Thoracic aorta (tissue), 2 donors: Measurements from ENCODE around the gene MLIP. TPM values are rescaled to one million over a fixed set of nuclear protein-coding genes. Genes with fewer than 3 reads are reported as not detected.

Source experiments
- ATAC-seq: fragments of 150-250 bp; one replicate; pipeline ENCODE4 v1.8.0; 2017; ENCODE audit warnings: low read depth; ENCODE audit not compliant: insufficient number of reproducible peaks, low FRiP score
- DNase-seq: peaks from one replicate; pipeline ENCODE4 v3.0.0-alpha.2; 2020; ENCODE audit warnings: low spot score
- H3K27ac ChIP-seq, 2 donors: fragments of 200-600 bp; sonication (generic); 1 replicate in 1 of 2; 2 replicates in 1 of 2; pipeline ENCODE4 v1.5.1; 2016; ENCODE audit warnings: mild to moderate bottlenecking in 2 of 2, moderate library complexity in 2 of 2
- H3K27me3 ChIP-seq: fragments of 200-600 bp; sonication (generic); replicated peaks from 2 replicates; pipeline ENCODE4 v1.6.0; 2016; ENCODE audit warnings: mild to moderate bottlenecking; ENCODE audit not compliant: insufficient read depth
- H3K36me3 ChIP-seq: fragments of 200-600 bp; sonication (generic); one replicate; pipeline ENCODE4 v1.5.1; 2016
- H3K4me1 ChIP-seq, 2 donors: fragments of 200-600 bp; sonication (generic); 1 replicate in 1 of 2; 2 replicates in 1 of 2; pipeline versions ENCODE4 v1.5.1 to v1.6.0; 2016; ENCODE audit warnings: low read depth in 2 of 2, mild to moderate bottlenecking in 1 of 2; ENCODE audit not compliant: control insufficient read depth in 1 of 2
- H3K4me3 ChIP-seq: fragments of 200-600 bp; sonication (generic); 2 replicates; pipeline ENCODE4 v1.5.1; 2016; ENCODE audit warnings: mild to moderate bottlenecking
- H3K9me3 ChIP-seq: fragments of 200-600 bp; sonication (generic); 2 replicates; pipeline ENCODE4 v1.5.1; 2016
- CTCF ChIP-seq: fragments of 200-600 bp; sonication (generic); IDR thresholded peaks from one replicate; pipeline ENCODE4 v1.5.1; 2019; ENCODE audit warnings: antibody characterized with exemption
- total RNA-seq, 2 donors: library from RNA; depleted of rRNA; stranded (reverse); fragments of >200 nt; gene quantifications; one replicate each; pipeline versions ENCODE4 v1.1.0 to v1.2.3, GENCODE V29; 2016

Gene MLIP
- total RNA-seq, 2 donors from 2014 or later = 1.8 TPM; not detected in 1

GRCh38 chr6:54232703-54233102 is 121.5 kb downstream of the MLIP start:
- no peaks in the 10 kb centered on the region for H3K36me3 ChIP-seq
- no peak overlapping the region for H3K27ac ChIP-seq
- TF ChIP-seq CTCF = no peak
- H3K27me3 ChIP-seq = no peaks in the 10 kb centered on the region
- H3K9me3 ChIP-seq = no peaks in the 10 kb centered on the region
- no peak for ATAC-seq
- DNase-seq = no peak
- no peaks in the 10 kb centered on the region for H3K4me1 ChIP-seq
- no peak overlapping the region for H3K4me3 ChIP-seq

DNA sequence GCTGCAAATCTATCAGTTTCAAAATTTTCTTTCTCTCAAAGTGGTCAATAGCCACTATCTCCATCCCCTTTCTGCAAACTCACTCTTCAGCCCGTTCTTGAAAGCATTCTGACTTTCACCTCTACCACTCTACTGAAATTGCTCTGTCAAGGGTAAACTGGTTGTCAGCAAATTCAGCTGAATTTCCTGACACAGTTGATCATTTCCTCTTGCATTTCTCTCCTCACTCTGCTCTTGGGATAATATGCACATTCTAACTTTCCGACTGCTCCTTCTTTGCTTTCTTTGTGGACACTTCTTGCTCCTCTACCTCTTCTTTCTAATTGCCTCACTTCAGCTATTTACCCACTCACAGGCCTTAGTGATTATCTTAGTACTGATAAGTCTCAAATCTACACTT is 123.3 kb downstream of the MLIP start:
- ATAC-seq (no peak), DNase-seq (no peak)
- H3K27me3 ChIP-seq = no peaks in the 10 kb centered on the region
- H3K4me3 ChIP-seq = no peak overlapping the region
- TF ChIP-seq CTCF = no peak
- no peaks in the 10 kb centered on the region for H3K36me3 ChIP-seq
- no peaks in the 10 kb centered on the region for H3K9me3 ChIP-seq
- H3K4me1 ChIP-seq = peaks cover 5 to 8% of the 10 kb centered on the region in 2 donors
- H3K27ac ChIP-seq = no peak overlapping the region

GRCh38 chr6:54236984-54237383 is 125.7 kb downstream of the MLIP start:
- DNase-seq = no peak
- Histone ChIP-seq H3K36me3 (no peaks in the 10 kb centered on the region), H3K27me3 (no peaks in the 10 kb centered on the region), H3K4me3 (no peak overlapping the region), H3K27ac (no peak overlapping the region), H3K9me3 (no peaks in the 10 kb centered on the region), H3K4me1 (peaks cover 5 to 8% of the 10 kb centered on the region in 2 donors)
- ATAC-seq = no peak
- TF ChIP-seq CTCF = no peak

DNA sequence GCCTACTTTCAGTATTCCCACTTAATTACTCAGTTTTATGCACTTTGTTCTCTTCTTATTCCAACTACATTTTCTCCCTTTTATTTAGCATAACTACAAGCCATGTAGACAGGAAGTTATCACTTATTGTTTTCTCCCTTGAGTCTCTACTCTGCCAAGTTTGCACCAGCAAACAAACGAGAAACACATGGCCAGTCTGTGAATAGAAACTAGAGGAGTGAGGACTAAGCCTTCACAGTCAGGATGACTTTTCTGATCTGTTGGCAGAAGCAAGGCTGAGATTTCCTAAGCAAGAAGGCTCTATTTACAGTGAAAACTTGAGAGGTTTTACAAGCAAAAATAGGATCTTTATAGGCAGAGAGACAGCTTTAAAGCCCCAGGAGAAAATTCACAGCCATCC is 127.2 kb downstream of the MLIP start:
- DNase-seq (no peak), ATAC-seq (no peak)
- no peak overlapping the region for H3K4me3 ChIP-seq
- no peaks in the 10 kb centered on the region for H3K36me3 ChIP-seq
- H3K27me3 ChIP-seq = no peaks in the 10 kb centered on the region
- no peak for TF ChIP-seq CTCF
- H3K4me1 ChIP-seq = peaks cover 8 to 9% of the 10 kb centered on the region in 2 donors
- H3K9me3 ChIP-seq = no peaks in the 10 kb centered on the region
- H3K27ac ChIP-seq = no peak overlapping the region

- Histone ChIP-seq H3K4me1 (peaks cover 3 to 8% of the 10 kb centered on the region in 2 donors), H3K36me3 (no peaks in the 10 kb centered on the region), H3K4me3 (no peak overlapping the region), H3K27me3 (no peaks in the 10 kb centered on the region), H3K9me3 (no peaks in the 10 kb centered on the region), H3K27ac (no peak overlapping the region)
- no peak for ATAC-seq
- no peak for DNase-seq
- TF ChIP-seq CTCF = no peak
Observed at GRCh38 chr6:54243699-54244098, 132.5 kb downstream of the MLIP start.
